Pancreas (tissue), 10 donors: ENCODE data around the gene TAS2R9. TPM values are rescaled to one million over a fixed set of nuclear protein-coding genes. Genes with fewer than 3 reads are reported as not detected.

Experiments
- ATAC-seq, 4 donors: fragments of 200-7000 bp; cut with Tn5 transposase; one replicate each; pipeline versions ENCODE4 v1.8.0 to v1.9.1; 2020; ENCODE audit warnings: mild to moderate bottlenecking in 4 of 4, moderate library complexity in 4 of 4
- DNase-seq, 6 donors: peaks; one replicate each; pipeline ENCODE4 v3.0.0-alpha.2; 2020
- FAIRE-seq: peaks from 2 replicates; lab custom pipeline; 2012; peaks lifted over from hg19 to GRCh38; lab: Jason Lieb, UNC
- H3K27ac ChIP-seq, 4 donors: fragments of 200-600 bp; sonication (generic); 1 replicate in 3 of 4; 2 replicates in 1 of 4; pipeline versions ENCODE4 v1.5.0 to v1.8.0; 2020
- H3K27me3 ChIP-seq, 4 donors: fragments of 200-600 bp; one replicate each; pipeline ENCODE4 v1.8.0; 2021
- H3K36me3 ChIP-seq, 3 donors: fragments of 200-600 bp; sonication (generic) in 1 of 3; one replicate each; pipeline versions ENCODE4 v1.5.0 to v1.8.0; 2020 to 2021
- H3K4me1 ChIP-seq, 3 donors: fragments of 200-600 bp; one replicate each; pipeline ENCODE4 v1.8.0; 2021
- H3K4me3 ChIP-seq, 4 donors: fragments of 200-600 bp; sonication (generic) in 2 of 4; one replicate each; pipeline versions ENCODE4 v1.5.0 to v1.8.0; 2020 to 2021
- H3K9me3 ChIP-seq, 4 donors: fragments of 200-600 bp; one replicate each; pipeline ENCODE4 v1.8.0; 2021
- CTCF ChIP-seq, 4 donors: fragments of 200-600 bp; sonication (generic) in 3 of 4; IDR thresholded peaks; one replicate each; pipeline versions ENCODE4 v1.5.0 to v1.8.0; 2021; ENCODE audit warnings: antibody characterized with exemption in 4 of 4
- WGBS, 2 donors: extraction: QIAGEN DNeasy Blood & Tissue Kit; methylation state at CpG; one replicate each; pipeline ENCODE4 v1.1.7; 2013; 5-methylcytosine and 5-hydroxymethylcytosine counted together
- intact Hi-C, 3 donors: fragments of 100-400 bp; cut with DNase I; formaldehyde crosslinking; loops; one replicate each; pipeline versions ENCODE4 v1.11.1 to v1.14.2; 2022
- polyA plus RNA-seq, 2 donors: library from polyadenylated mRNA; stranded (reverse); fragments of 200-250 nt; gene quantifications; one replicate each; pipeline ENCODE4 v1.2.3, GENCODE V29; 2013
- total RNA-seq, 6 donors: library from RNA; stranded (reverse); fragmentation: NEBNext Ultra II Directional in 4 of 6; extraction: Animal tissue kit (Norgen Biotek cat#: 25700) in 4 of 6; gene quantifications; one replicate each; pipeline versions ENCODE4 v1.2.1 to v1.2.4, GENCODE V29; 2021 to 2023
- donor health status: healthy with polysubstance abuse.
- donor health status: DM: no; HTN: no; CAD: no; lungs with moderate emphysema.
- donor health status: DM: no; HTN: no; CAD: no.
- donor health status: control.
- donor health status: control.
- donor health status: Bipolar disorder and iron deficiency.
- donor health status: DM: yes; HTN: yes; CAD: no.
- donor health status: DM: no; HTN: no; CAD: no.
- donor health status: DM: no; HTN: no; CAD: no.
- donor health status: DM: yes; HTN: yes; CAD: no.

TAS2R9 gene
- total and polyA plus RNA-seq, 8 donors = not detected

GRCh38 chr12:10759657-10760056 is 50.3 kb downstream of the TAS2R9 start:
- no peak for FAIRE-seq

More at GRCh38 chr12:10759657-10760056, 50.3 kb downstream of the TAS2R9 start:
- no peak for TF ChIP-seq CTCF (IDR thresholded peaks at IDR 0.05)
- 21 to 36% methylated on average over 2 of the region's 2 CpGs for WGBS, 2 donors
- ATAC-seq = no peak
- no peak for DNase-seq
- intact Hi-C loops = loop anchor here in 1 of 3 donors (10.0 kb wide), 1 partner anchor 435 kb away; no protein-coding TSS in a partner anchor
- no peaks in the 10 kb centered on the region for H3K36me3 ChIP-seq
- no peak overlapping the region for H3K4me3 ChIP-seq
- H3K9me3 ChIP-seq = no peaks in the 10 kb centered on the region
- no peaks in the 10 kb centered on the region for H3K4me1 ChIP-seq
- H3K27me3 ChIP-seq = peaks cover 0 to 4% (median 0%) of the 10 kb centered on the region in 4 donors
- H3K27ac ChIP-seq = no peak overlapping the region

Other genes with a start within 250 kb of the TAS2R9 start
- gene MAGOHB, start 196.6 kb downstream of the TAS2R9 start, total RNA-seq = 10 to 100 TPM in 2 of 6 donors, 1 to 10 TPM in 4; 5.4 to 11.4 (median 8.6) TPM
- gene MAGOHB, start 196.6 kb downstream of the TAS2R9 start, polyA plus RNA-seq = 10 to 100 TPM; 13.7 to 18.6 TPM
- gene STYK1, start 136.1 kb downstream of the TAS2R9 start, total RNA-seq = under 1 TPM in 4 of 6 donors, not detected in 2; 0.12 to 0.55 (median 0.23) TPM
- gene STYK1, start 136.1 kb downstream of the TAS2R9 start, polyA plus RNA-seq = under 1 TPM; 0.04 to 0.07 TPM
- 100 to 1,000 TPM; 241 to 444 (median 317) TPM for gene YBX3, start 86.8 kb downstream of the TAS2R9 start, total RNA-seq
- 100 to 1,000 TPM; 323 to 352 TPM for gene YBX3, start 86.8 kb downstream of the TAS2R9 start, polyA plus RNA-seq
- gene TAS2R7, start 7.5 kb downstream of the TAS2R9 start, total RNA-seq = not detected
- not detected for gene TAS2R7, start 7.5 kb downstream of the TAS2R9 start, polyA plus RNA-seq
- gene TAS2R8, start 2.9 kb downstream of the TAS2R9 start, total RNA-seq = not detected
- under 1 TPM in 1 of 2 donors, not detected in 1; 0.09 TPM for gene TAS2R8, start 2.9 kb downstream of the TAS2R9 start, polyA plus RNA-seq
- under 1 TPM in 3 of 6 donors, not detected in 3; 0.17 to 0.28 (median 0.25) TPM for gene TAS2R10, start 16.2 kb upstream of the TAS2R9 start, total RNA-seq
- gene TAS2R10, start 16.2 kb upstream of the TAS2R9 start, polyA plus RNA-seq = under 1 TPM in 1 of 2 donors, not detected in 1; 0.14 TPM
- gene PRR4, start 39.3 kb upstream of the TAS2R9 start, total RNA-seq = 1 to 10 TPM in 1 of 6 donors, under 1 TPM in 4, not detected in 1; 0.32 to 1.8 (median 0.55) TPM
- gene PRR4, start 39.3 kb upstream of the TAS2R9 start, polyA plus RNA-seq = 1 to 10 TPM; 3.8 to 4.3 TPM
- gene PRH1, start 74.1 kb upstream of the TAS2R9 start, total RNA-seq = 10 to 100 TPM in 1 of 6 donors, 1 to 10 TPM in 5; 4.7 to 11.0 (median 6.7) TPM
- 1 to 10 TPM; 2.0 to 2.5 TPM for gene PRH1, start 74.1 kb upstream of the TAS2R9 start, polyA plus RNA-seq
- under 1 TPM; 0.47 to 0.91 (median 0.72) TPM for gene TAS2R13, start 99.4 kb upstream of the TAS2R9 start, total RNA-seq
- not detected for gene TAS2R13, start 99.4 kb upstream of the TAS2R9 start, polyA plus RNA-seq
- gene PRH2, start 119.1 kb upstream of the TAS2R9 start, total RNA-seq = not detected
- gene PRH2, start 119.1 kb upstream of the TAS2R9 start, polyA plus RNA-seq = under 1 TPM in 1 of 2 donors, not detected in 1; 0.42 TPM
- 1 to 10 TPM in 1 of 6 donors, under 1 TPM in 5; 0.83 to 1.7 (median 0.88) TPM for gene TAS2R14, start 129.1 kb upstream of the TAS2R9 start, total RNA-seq
- 1 to 10 TPM in 1 of 2 donors, under 1 TPM in 1; 0.91 to 1.5 TPM for gene TAS2R14, start 129.1 kb upstream of the TAS2R9 start, polyA plus RNA-seq
- gene TAS2R50, start 176.7 kb upstream of the TAS2R9 start, total RNA-seq = under 1 TPM; 0.40 to 0.74 (median 0.60) TPM
- gene TAS2R50, start 176.7 kb upstream of the TAS2R9 start, polyA plus RNA-seq = not detected
- under 1 TPM; 0.42 to 0.98 (median 0.76) TPM for gene TAS2R20, start 188.1 kb upstream of the TAS2R9 start, total RNA-seq
- under 1 TPM in 1 of 2 donors, not detected in 1; 0.35 TPM for gene TAS2R20, start 188.1 kb upstream of the TAS2R9 start, polyA plus RNA-seq
- gene TAS2R19, start 212.5 kb upstream of the TAS2R9 start, total RNA-seq = 1 to 10 TPM in 3 of 6 donors, under 1 TPM in 3; 0.76 to 2.0 (median 1.2) TPM
- under 1 TPM; 0.19 to 0.28 TPM for gene TAS2R19, start 212.5 kb upstream of the TAS2R9 start, polyA plus RNA-seq
- gene TAS2R31, start 221.2 kb upstream of the TAS2R9 start, total RNA-seq = 1 to 10 TPM in 5 of 6 donors, under 1 TPM in 1; 0.85 to 2.9 (median 1.6) TPM
- under 1 TPM; 0.23 TPM for gene TAS2R31, start 221.2 kb upstream of the TAS2R9 start, polyA plus RNA-seq